K562 (cell line): Measurements from ENCODE around the gene CSF2RB. TPM values are rescaled to one million over a fixed set of nuclear protein-coding genes. Genes with fewer than 3 reads are reported as not detected.

Experiments used
- LEF1 ChIP-seq: fragments of 450-650 bp; IDR thresholded peaks from 2 replicates; pipeline ENCODE4 v1.6.1; 2016; ENCODE audit warnings: mild to moderate bottlenecking
- SRSF3 ChIP-seq: fragments of 200-400 bp; formaldehyde crosslinking; IDR thresholded peaks from 2 replicates; pipeline ENCODE4 v1.6.1; 2016; ENCODE audit warnings: mild to moderate bottlenecking, low read length, moderate library complexity; ENCODE audit not compliant: insufficient read depth
- TSC22D4 ChIP-seq: fragments of 450-650 bp; IDR thresholded peaks from 2 replicates; pipeline ENCODE4 v1.6.1; 2016; ENCODE audit warnings: missing genetic modification characterization, missing biosample characterization, control low read depth
- polyA plus RNA-seq, 8 experiments: library from polyadenylated mRNA; depleted of rRNA in 4 of 8; stranded (reverse) in 5 of 8; unstranded in 3 of 8; fragments of >200 nt; fragmentation: Nextera tagmentation in 2 of 8; fragmentation: Illumina TruSeq in 1 of 8; extraction: Ambion mirVana in 2 of 8; extraction: Trizol in 1 of 8; gene quantifications; 2 replicates each; pipeline versions ENCODE4 v1.2.1 to v1.2.3, GENCODE V29; 2011 to 2014; ENCODE audit warnings: inconsistent platforms in 1 of 8, missing spikeins in 1 of 8
- total RNA-seq, 7 experiments: library from RNA; depleted of rRNA in 6 of 7; stranded (reverse); fragments of >200 nt in 6 of 7; fragmentation: Illumina TruSeq in 2 of 7; extraction: Trizol in 2 of 7; gene quantifications; 2 replicates each; pipeline versions ENCODE4 v1.2.1 to v1.2.3, GENCODE V29; 2011 to 2021; ENCODE audit warnings: low replicate concordance in 1 of 7
- TF ChIP-seq, protein P1 (sequence below): fragments of 450-650 bp; IDR thresholded peaks from one replicate; pipeline ENCODE4 v1.6.1; 2018; ENCODE audit warnings: mild to moderate bottlenecking, moderate library complexity; ENCODE audit not compliant: partially characterized antibody
- TF ChIP-seq, protein P2 (sequence below): sonication (generic); formaldehyde crosslinking; IDR thresholded peaks from 2 replicates; pipeline ENCODE4 v1.8.0; 2023; ENCODE audit warnings: mild to moderate bottlenecking, missing genetic modification reagents
- TF ChIP-seq, protein P3 (sequence below): IDR thresholded peaks from 2 replicates; pipeline ENCODE4 v1.6.1; 2012; ENCODE audit warnings: low read depth, low read length, improper control_type of control experiment, borderline replicate concordance

The CSF2RB gene
- total and polyA plus RNA-seq, 9 of the 15 experiments (the other 6 are each of a cell fraction or from before 2014, with no cell fraction given), result 0.04 to 1.0 (median 0.36) TPM

DNA sequence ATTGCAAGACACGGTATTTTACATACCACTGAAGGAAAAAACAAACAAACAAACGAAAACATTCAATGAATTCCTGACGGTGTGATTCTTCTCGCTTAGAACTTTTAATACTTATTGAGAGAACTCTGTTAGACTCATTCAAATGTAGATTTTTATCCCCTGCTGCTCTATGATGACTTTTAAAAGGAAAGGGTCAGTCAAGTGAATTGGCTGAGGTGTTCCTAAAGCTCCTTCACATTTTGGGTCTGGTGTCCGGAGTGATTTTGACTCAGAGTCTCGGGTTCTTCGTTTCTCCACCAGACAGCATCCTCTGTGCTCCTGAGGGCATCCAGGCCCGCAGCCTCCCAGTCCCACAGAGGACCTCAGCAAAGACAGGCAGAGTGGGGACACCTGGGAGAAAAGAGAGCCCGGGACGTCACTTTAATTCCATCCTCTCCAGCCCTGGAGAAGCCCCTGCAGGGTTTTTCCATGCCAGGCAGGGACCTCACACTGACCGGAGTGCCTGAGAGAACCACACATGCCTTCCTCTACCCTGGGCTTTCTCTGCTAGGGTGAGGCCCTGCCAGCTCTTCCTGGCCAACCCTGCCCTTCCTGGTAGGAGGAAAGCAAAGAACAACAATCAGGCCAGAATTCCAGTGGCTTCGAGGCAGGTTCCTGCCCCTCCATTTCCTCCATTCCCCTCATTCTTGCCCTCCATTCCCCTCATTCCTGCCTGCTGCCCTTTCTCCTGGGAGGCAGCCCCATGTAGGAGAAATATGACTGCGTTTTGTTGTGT is 1.4 kb upstream of the CSF2RB start (continued):
- TF ChIP-seq, protein P1, sequence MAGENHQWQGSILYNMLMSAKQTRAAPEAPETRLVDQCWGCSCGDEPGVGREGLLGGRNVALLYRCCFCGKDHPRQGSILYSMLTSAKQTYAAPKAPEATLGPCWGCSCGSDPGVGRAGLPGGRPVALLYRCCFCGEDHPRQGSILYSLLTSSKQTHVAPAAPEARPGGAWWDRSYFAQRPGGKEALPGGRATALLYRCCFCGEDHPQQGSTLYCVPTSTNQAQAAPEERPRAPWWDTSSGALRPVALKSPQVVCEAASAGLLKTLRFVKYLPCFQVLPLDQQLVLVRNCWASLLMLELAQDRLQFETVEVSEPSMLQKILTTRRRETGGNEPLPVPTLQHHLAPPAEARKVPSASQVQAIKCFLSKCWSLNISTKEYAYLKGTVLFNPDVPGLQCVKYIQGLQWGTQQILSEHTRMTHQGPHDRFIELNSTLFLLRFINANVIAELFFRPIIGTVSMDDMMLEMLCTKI, result no peak
- TF ChIP-seq, protein P2, sequence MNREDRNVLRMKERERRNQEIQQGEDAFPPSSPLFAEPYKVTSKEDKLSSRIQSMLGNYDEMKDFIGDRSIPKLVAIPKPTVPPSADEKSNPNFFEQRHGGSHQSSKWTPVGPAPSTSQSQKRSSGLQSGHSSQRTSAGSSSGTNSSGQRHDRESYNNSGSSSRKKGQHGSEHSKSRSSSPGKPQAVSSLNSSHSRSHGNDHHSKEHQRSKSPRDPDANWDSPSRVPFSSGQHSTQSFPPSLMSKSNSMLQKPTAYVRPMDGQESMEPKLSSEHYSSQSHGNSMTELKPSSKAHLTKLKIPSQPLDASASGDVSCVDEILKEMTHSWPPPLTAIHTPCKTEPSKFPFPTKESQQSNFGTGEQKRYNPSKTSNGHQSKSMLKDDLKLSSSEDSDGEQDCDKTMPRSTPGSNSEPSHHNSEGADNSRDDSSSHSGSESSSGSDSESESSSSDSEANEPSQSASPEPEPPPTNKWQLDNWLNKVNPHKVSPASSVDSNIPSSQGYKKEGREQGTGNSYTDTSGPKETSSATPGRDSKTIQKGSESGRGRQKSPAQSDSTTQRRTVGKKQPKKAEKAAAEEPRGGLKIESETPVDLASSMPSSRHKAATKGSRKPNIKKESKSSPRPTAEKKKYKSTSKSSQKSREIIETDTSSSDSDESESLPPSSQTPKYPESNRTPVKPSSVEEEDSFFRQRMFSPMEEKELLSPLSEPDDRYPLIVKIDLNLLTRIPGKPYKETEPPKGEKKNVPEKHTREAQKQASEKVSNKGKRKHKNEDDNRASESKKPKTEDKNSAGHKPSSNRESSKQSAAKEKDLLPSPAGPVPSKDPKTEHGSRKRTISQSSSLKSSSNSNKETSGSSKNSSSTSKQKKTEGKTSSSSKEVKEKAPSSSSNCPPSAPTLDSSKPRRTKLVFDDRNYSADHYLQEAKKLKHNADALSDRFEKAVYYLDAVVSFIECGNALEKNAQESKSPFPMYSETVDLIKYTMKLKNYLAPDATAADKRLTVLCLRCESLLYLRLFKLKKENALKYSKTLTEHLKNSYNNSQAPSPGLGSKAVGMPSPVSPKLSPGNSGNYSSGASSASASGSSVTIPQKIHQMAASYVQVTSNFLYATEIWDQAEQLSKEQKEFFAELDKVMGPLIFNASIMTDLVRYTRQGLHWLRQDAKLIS, result no peak
- TF ChIP-seq LEF1, result no peak
- TF ChIP-seq SRSF3, result no peak
- TF ChIP-seq, protein P3, sequence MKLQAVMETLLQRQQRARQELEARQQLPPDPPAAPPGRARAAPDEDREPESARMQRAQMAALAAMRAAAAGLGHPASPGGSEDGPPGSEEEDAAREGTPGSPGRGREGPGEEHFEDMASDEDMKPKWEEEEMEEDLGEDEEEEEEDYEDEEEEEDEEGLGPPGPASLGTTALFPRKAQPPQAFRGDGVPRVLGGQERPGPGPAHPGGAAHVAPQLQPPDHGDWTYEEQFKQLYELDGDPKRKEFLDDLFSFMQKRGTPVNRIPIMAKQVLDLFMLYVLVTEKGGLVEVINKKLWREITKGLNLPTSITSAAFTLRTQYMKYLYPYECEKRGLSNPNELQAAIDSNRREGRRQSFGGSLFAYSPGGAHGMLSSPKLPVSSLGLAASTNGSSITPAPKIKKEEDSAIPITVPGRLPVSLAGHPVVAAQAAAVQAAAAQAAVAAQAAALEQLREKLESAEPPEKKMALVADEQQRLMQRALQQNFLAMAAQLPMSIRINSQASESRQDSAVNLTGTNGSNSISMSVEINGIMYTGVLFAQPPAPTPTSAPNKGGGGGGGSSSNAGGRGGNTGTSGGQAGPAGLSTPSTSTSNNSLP, result no peak
- no peak for TF ChIP-seq TSC22D4 (tag)
- TF ChIP-seq, all 486 proteins: peak for 0
